ENCODE data around the gene MKLN1. TPM values are rescaled to one million over a fixed set of nuclear protein-coding genes. Genes with fewer than 3 reads are reported as not detected.

MKLN1 gene
- total RNA-seq, 1 donor from 2014 or later: 48.4 TPM

DNA sequence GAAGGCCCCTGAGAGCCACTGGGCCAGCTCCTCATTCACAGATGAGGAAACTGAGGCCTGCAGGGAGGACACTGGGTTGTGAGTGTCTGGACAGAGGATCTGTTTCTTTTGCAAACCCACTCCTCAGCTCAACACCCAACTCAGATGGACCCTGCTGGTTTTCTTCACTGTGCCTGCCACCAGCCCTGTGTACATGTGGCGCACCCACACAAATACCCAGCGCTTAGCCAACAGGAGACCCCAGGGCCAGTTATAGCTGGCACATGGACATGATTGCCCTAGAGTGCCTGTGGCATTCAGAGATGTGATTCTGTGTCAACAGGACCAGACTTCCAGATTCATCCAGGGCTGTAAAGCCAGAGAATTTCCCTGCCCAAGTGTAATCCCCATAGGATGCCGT, 216.3 kb downstream of the MKLN1 start:
- intact Hi-C loops (cut with DNase I): no loop called here

DNA sequence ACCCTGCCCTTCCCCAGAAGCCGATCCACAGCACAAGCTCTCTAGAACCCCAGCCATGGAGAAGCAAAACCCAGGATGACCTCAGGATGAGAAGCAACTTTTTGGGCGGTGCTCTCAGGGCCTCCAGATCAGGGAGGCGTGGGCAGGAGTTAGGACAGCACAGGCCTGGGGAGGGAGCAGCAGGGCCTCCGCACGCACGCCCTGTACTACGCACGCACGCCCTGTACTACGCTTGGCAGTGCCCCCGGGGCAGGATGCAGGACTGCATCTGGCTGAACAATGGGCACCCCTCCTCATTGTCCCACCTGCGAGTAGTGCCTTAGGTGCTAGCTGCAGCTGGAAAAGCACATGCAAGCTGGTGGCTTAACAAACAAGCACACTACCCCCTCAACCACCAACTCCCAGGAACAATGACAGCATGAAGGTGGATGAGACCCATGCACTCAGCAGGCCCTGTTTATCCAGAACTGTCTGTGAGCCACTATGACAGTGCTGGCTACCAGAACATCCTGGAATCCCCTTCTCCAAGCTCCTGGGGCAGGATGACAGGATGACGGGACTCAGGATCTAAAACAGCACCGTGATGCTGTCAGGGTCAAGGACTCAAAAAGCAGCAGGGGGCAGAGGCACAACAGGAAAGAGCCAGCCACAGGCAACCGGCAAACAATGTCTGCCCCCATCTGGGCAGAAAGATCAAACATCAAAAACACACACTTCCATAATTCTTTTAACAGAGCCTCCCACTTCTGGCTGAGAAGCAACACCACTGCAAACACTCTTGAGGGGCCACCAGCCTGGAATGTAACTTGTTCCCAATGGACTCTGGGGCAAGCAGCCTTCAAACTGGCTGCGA, 217.0 kb downstream of the MKLN1 start:
- Histone ChIP-seq H3K4me3 (no peak overlapping the region), H3K27me3 (no peaks in the 10 kb centered on the region), H3K27ac (no peak overlapping the region), H3K36me3 (no peaks in the 10 kb centered on the region), H3K4me1 (no peaks in the 10 kb centered on the region), H3K9me3 (no peaks in the 10 kb centered on the region)
- peak in 1 of 2 donors; percentile 93 for DNase-seq (ENCODE audit: extremely low spot score in 2 of 2)
- intact Hi-C loops (cut with DNase I): no loop called here
- no peak for TF ChIP-seq POLR2A (IDR thresholded peaks at IDR 0.05)
- TF ChIP-seq, protein P1, sequence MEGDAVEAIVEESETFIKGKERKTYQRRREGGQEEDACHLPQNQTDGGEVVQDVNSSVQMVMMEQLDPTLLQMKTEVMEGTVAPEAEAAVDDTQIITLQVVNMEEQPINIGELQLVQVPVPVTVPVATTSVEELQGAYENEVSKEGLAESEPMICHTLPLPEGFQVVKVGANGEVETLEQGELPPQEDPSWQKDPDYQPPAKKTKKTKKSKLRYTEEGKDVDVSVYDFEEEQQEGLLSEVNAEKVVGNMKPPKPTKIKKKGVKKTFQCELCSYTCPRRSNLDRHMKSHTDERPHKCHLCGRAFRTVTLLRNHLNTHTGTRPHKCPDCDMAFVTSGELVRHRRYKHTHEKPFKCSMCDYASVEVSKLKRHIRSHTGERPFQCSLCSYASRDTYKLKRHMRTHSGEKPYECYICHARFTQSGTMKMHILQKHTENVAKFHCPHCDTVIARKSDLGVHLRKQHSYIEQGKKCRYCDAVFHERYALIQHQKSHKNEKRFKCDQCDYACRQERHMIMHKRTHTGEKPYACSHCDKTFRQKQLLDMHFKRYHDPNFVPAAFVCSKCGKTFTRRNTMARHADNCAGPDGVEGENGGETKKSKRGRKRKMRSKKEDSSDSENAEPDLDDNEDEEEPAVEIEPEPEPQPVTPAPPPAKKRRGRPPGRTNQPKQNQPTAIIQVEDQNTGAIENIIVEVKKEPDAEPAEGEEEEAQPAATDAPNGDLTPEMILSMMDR (IDR thresholded peaks at IDR 0.05): no peak
- no peak for TF ChIP-seq POLR2AphosphoS5 (IDR thresholded peaks at IDR 0.05; ENCODE audit: insufficient read depth in 1 of 2, low read depth in 1 of 2)

More for the DNA sequence above, 216.3 kb downstream of the MKLN1 start:
- Histone ChIP-seq H3K4me3 (no peak overlapping the region), H3K4me1 (no peaks in the 10 kb centered on the region), H3K27me3 (no peaks in the 10 kb centered on the region), H3K27ac (no peak overlapping the region), H3K36me3 (no peaks in the 10 kb centered on the region), H3K9me3 (no peaks in the 10 kb centered on the region)
- no peak for TF ChIP-seq POLR2AphosphoS5 (IDR thresholded peaks at IDR 0.05; ENCODE audit: insufficient read depth in 1 of 2, low read depth in 1 of 2)
- TF ChIP-seq, protein P1 (IDR thresholded peaks at IDR 0.05): no peak
- TF ChIP-seq POLR2A (IDR thresholded peaks at IDR 0.05): no peak
- no peak for DNase-seq (ENCODE audit: extremely low spot score in 2 of 2)

DNA sequence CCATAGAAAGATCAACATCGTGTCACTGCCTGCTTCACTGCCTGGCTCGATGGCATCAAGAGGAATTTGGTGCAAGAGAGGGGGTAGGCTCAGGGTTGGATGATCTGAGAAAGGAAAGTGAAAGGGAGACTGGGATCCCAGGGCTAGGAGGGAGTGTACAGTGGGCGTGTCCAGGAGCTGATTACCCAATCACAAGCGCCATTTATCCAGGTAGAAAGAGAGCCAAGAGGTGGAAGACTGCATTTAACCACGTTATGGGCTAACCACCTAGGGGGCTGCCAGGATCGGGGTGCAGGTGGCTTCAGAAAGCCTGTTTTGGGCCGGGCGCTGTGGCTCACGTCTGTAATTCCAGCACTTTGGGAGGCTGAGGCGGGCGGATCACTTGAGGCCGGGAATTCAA, 218.4 kb downstream of the MKLN1 start:
- no peak for DNase-seq (ENCODE audit: extremely low spot score in 2 of 2)
- no peaks in the 10 kb centered on the region for H3K27me3 ChIP-seq
- H3K27ac ChIP-seq: no peak overlapping the region
- H3K36me3 ChIP-seq: no peaks in the 10 kb centered on the region
- TF ChIP-seq POLR2AphosphoS5 (IDR thresholded peaks at IDR 0.05; ENCODE audit: insufficient read depth in 1 of 2, low read depth in 1 of 2): no peak
- TF ChIP-seq, protein P1 (IDR thresholded peaks at IDR 0.05): no peak
- no peak for TF ChIP-seq POLR2A (IDR thresholded peaks at IDR 0.05)
- no peak overlapping the region for H3K4me3 ChIP-seq
- intact Hi-C loops (cut with DNase I): no loop called here
- H3K4me1 ChIP-seq: no peaks in the 10 kb centered on the region
- H3K9me3 ChIP-seq: no peaks in the 10 kb centered on the region

Other genes starting within 250 kb of the MKLN1 start
- 26.0 TPM for gene PODXL, start 228.8 kb downstream of the MKLN1 start, total RNA-seq